ENCODE data around the gene CD6. TPM values are rescaled to one million over a fixed set of nuclear protein-coding genes. Genes with fewer than 3 reads are reported as not detected.

CD6 gene
- total RNA-seq, 1 donor from 2014 or later: 0.47 TPM

DNA sequence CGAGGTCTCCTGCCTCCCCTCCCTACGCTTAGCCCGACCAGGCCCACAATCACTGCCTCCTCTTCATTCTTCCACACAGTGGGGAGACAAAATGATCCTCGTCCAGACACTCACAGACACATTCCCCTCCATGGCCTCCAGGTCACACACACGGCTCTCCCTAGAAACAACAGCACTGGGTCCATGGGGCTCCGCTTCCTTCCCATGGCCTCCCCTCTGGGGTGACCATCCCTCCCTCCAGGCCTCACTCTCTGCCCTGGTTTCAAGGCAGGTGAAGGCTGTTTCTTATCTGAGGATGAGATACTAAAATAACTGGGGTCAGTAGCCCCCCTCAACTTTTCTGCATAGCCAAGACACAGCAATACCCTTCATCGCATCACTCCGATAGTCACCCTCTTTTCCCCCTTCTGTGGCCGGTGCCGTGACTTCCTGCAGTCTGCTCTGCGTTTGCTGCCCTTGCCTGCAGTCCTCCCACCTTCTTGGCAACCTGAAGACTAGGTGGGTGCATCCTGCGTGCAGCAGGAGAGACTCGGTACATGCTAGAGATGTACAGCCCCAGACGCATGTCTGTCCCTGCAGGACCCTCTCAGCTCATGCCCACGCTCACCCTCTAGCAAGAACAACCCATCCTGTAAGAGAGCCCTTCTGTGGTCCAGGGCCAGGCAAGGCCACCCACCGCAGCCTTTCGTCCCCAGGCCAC lies 55.8 kb downstream of the CD6 start:
- TF ChIP-seq, protein P1, sequence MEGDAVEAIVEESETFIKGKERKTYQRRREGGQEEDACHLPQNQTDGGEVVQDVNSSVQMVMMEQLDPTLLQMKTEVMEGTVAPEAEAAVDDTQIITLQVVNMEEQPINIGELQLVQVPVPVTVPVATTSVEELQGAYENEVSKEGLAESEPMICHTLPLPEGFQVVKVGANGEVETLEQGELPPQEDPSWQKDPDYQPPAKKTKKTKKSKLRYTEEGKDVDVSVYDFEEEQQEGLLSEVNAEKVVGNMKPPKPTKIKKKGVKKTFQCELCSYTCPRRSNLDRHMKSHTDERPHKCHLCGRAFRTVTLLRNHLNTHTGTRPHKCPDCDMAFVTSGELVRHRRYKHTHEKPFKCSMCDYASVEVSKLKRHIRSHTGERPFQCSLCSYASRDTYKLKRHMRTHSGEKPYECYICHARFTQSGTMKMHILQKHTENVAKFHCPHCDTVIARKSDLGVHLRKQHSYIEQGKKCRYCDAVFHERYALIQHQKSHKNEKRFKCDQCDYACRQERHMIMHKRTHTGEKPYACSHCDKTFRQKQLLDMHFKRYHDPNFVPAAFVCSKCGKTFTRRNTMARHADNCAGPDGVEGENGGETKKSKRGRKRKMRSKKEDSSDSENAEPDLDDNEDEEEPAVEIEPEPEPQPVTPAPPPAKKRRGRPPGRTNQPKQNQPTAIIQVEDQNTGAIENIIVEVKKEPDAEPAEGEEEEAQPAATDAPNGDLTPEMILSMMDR (IDR thresholded peaks at IDR 0.05; ENCODE audit: borderline replicate concordance): no peak
- H3K4me1 ChIP-seq: peaks cover 30% of the 10 kb centered on the region
- peaks cover 10% of the 10 kb centered on the region for H3K27me3 ChIP-seq (ENCODE audit: low read depth)
- no peaks in the 10 kb centered on the region for H3K36me3 ChIP-seq
- no peak overlapping the region for H3K27ac ChIP-seq (replicated peaks)
- H3K4me3 ChIP-seq: no peak overlapping the region
- DNase-seq: no peak
- intact Hi-C loops (cut with micrococcal nuclease): no loop called here
- H3K9me3 ChIP-seq (replicated peaks): no peaks in the 10 kb centered on the region

GRCh38 chr11:61028135-61028729 lies 56.8 kb downstream of the CD6 start:
- TF ChIP-seq, protein P1 (IDR thresholded peaks at IDR 0.05; ENCODE audit: borderline replicate concordance): no peak

DNA sequence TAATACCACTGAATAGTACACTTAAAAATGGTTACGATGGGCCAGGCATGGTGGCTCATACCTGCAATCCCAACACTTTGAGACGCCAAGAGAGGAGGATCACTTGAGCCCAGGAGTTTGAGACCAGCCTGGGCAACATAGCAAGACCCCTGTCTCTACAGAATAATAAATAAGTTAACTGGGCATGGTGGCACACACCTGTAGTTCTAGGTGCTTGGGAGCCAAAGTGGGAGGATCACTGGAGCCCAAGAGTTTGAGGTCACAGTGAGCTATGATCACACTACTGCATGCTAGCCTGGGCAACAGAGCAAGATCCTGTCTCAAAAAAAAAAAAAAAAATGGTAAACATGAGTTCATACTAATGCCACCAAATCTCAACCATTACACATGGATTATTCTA lies 61.3 kb downstream of the CD6 start:
- H3K4me3 ChIP-seq: no peak overlapping the region
- H3K27me3 ChIP-seq (ENCODE audit: low read depth): no peaks in the 10 kb centered on the region
- H3K36me3 ChIP-seq: no peaks in the 10 kb centered on the region
- no peak overlapping the region for H3K27ac ChIP-seq (replicated peaks)
- TF ChIP-seq, protein P1 (IDR thresholded peaks at IDR 0.05; ENCODE audit: borderline replicate concordance): no peak
- no peaks in the 10 kb centered on the region for H3K9me3 ChIP-seq (replicated peaks)
- no peaks in the 10 kb centered on the region for H3K4me1 ChIP-seq
- DNase-seq: no peak
- intact Hi-C loops (cut with micrococcal nuclease): no loop called here

More at GRCh38 chr11:61028135-61028729, 56.8 kb downstream of the CD6 start:
- no peak overlapping the region for H3K27ac ChIP-seq (replicated peaks)
- DNase-seq: no peak
- H3K4me3 ChIP-seq: no peak overlapping the region
- H3K9me3 ChIP-seq (replicated peaks): no peaks in the 10 kb centered on the region
- peaks cover 22% of the 10 kb centered on the region for H3K4me1 ChIP-seq
- intact Hi-C loops (cut with micrococcal nuclease): no loop called here
- H3K27me3 ChIP-seq (ENCODE audit: low read depth): peaks cover 5% of the 10 kb centered on the region
- no peaks in the 10 kb centered on the region for H3K36me3 ChIP-seq

DNA sequence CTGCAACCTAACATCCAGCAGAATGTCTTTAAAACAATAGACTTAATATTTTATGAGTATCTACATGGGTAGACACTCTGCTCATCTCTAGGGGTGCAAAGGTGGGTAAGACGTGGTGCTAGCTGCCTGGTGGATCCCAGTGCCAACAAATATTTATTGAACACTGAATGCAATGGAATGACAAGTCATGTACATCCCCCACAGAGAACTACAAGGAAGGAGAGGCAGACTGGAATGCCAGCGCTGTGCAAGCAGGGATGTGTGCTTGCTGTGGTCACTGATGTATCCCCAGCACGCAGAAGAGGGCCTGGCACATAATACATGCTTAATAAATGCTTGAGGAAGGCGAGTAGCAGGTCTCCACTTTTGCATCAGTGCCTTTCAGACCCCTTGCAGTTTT lies 61.9 kb downstream of the CD6 start:
- Histone ChIP-seq H3K27ac (replicated peaks) (no peak overlapping the region), H3K27me3 (ENCODE audit: low read depth) (no peaks in the 10 kb centered on the region), H3K4me1 (no peaks in the 10 kb centered on the region), H3K36me3 (no peaks in the 10 kb centered on the region), H3K4me3 (no peak overlapping the region), H3K9me3 (replicated peaks) (no peaks in the 10 kb centered on the region)
- intact Hi-C loops (cut with micrococcal nuclease): no loop called here
- TF ChIP-seq, protein P1 (IDR thresholded peaks at IDR 0.05; ENCODE audit: borderline replicate concordance): no peak
- no peak for DNase-seq

DNA sequence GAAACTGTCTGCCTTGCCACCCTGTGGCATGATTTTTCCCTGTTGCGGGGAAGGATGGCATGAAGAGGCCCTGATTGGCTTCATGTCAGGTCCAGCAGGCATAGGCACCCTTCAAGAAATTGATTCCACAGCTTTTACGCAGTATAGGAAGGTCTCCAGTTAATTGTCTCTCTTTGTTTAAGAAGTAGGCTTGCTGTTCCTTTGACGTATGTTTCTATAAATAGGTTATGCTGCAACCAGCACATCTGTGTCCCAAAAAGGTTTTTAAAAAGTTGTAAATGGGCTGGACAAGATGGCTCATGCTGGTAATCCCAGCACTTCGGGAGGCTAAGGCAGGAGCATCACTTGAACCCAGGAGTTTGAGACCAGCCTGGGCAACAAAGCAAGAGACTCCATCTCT lies 62.6 kb downstream of the CD6 start:
- Histone ChIP-seq H3K4me3 (no peak overlapping the region), H3K27me3 (ENCODE audit: low read depth) (no peaks in the 10 kb centered on the region), H3K36me3 (no peaks in the 10 kb centered on the region), H3K9me3 (replicated peaks) (no peaks in the 10 kb centered on the region), H3K27ac (replicated peaks) (no peak overlapping the region), H3K4me1 (no peaks in the 10 kb centered on the region)
- DNase-seq: no peak
- intact Hi-C loops (cut with micrococcal nuclease): no loop called here
- TF ChIP-seq, protein P1 (IDR thresholded peaks at IDR 0.05; ENCODE audit: borderline replicate concordance): no peak

All from left ventricle myocardium inferior (tissue), 1 donor.